ENCODE data around the gene CCDC187.

GRCh38 chr9:136279471-136279870 is 24.4 kb downstream of the CCDC187 start:
- no peak for TF ChIP-seq CTCF (IDR thresholded peaks at IDR 0.05)
- TF ChIP-seq EP300 (IDR thresholded peaks at IDR 0.05): no peak
